Measurements from ENCODE around the gene ZC3H15.

ZC3H15 gene

GRCh38 chr2:186534406-186534805 lies 48.3 kb downstream of the ZC3H15 start:
- Histone ChIP-seq H3K4me2 (ENCODE audit: low read length, poor library complexity, severe bottlenecking) (no peak overlapping the region), H4K8ac (ENCODE audit: low read length) (no peak overlapping the region), H2BK12ac (ENCODE audit: low read length in 2 of 2) (no peak overlapping the region), H3K23ac (ENCODE audit: low read length in 2 of 2) (no peak overlapping the region), H4K91ac (ENCODE audit: low read length) (no peak overlapping the region), H3K79me1 (replicated peaks; ENCODE audit: low read length, poor library complexity, severe bottlenecking) (no peaks in the 10 kb centered on the region), H3K9me3 (ENCODE audit: control insufficient read depth, low read length) (no peaks in the 10 kb centered on the region), H3K9ac (ENCODE audit: low read length) (no peak overlapping the region), H3K4me1 (ENCODE audit: control insufficient read depth, insufficient read depth, low read depth, low read length) (no peaks in the 10 kb centered on the region), H3K4ac (ENCODE audit: low read depth in 1 of 2, low read length in 2 of 2) (no peak overlapping the region), H3K36me3 (ENCODE audit: control insufficient read depth in 1 of 2, insufficient read depth in 2 of 2, low read depth in 1 of 2, low read length in 2 of 2) (no peaks in the 10 kb centered on the region), H2BK15ac (ENCODE audit: low read depth, poor library complexity, severe bottlenecking) (no peak overlapping the region), H3K27me3 (ENCODE audit: control insufficient read depth in 1 of 2, insufficient read depth in 1 of 2, low read length in 2 of 2) (no peaks in the 10 kb centered on the region), H2AK5ac (ENCODE audit: low read length, severe bottlenecking) (no peak overlapping the region), H3K4me3 (ENCODE audit: insufficient read depth in 1 of 2, low read depth in 1 of 2, low read length in 2 of 2) (no peak overlapping the region), H3K14ac (ENCODE audit: low read length in 2 of 2) (no peak overlapping the region), H2AFZ (ENCODE audit: low read depth, low read length) (no peak overlapping the region), H2BK5ac (ENCODE audit: low read depth, low read length, poor library complexity, severe bottlenecking) (no peak overlapping the region), H3K27ac (ENCODE audit: low read length, poor library complexity, severe bottlenecking) (no peak overlapping the region), H3K18ac (ENCODE audit: low read depth in 1 of 2, low read length in 2 of 2) (no peak overlapping the region), H2BK120ac (ENCODE audit: low read depth, low read length) (no peak overlapping the region)
- WGBS, result no CpG with 5 or more reads among the region's 3 CpGs
- DNase-seq, result no peak

GRCh38 chr2:186535861-186536260 lies 49.8 kb downstream of the ZC3H15 start:
- H3K27ac ChIP-seq (ENCODE audit: low read length, poor library complexity, severe bottlenecking), result no peak overlapping the region
- H2BK5ac ChIP-seq (ENCODE audit: low read depth, low read length, poor library complexity, severe bottlenecking), result no peak overlapping the region

GRCh38 chr2:186537019-186537418 lies 51.0 kb downstream of the ZC3H15 start:
- no peaks in the 10 kb centered on the region for H3K27me3 ChIP-seq (ENCODE audit: control insufficient read depth in 1 of 2, insufficient read depth in 1 of 2, low read length in 2 of 2)
- no peak overlapping the region for H3K4ac ChIP-seq (ENCODE audit: low read depth in 1 of 2, low read length in 2 of 2)
- no peaks in the 10 kb centered on the region for H3K36me3 ChIP-seq (ENCODE audit: control insufficient read depth in 1 of 2, insufficient read depth in 2 of 2, low read depth in 1 of 2, low read length in 2 of 2)
- H2BK12ac ChIP-seq (ENCODE audit: low read length in 2 of 2), result no peak overlapping the region
- no peaks in the 10 kb centered on the region for H3K79me1 ChIP-seq (replicated peaks; ENCODE audit: low read length, poor library complexity, severe bottlenecking)
- H2BK120ac ChIP-seq (ENCODE audit: low read depth, low read length), result no peak overlapping the region
- no peak overlapping the region for H3K4me3 ChIP-seq (ENCODE audit: insufficient read depth in 1 of 2, low read depth in 1 of 2, low read length in 2 of 2)
- no peak overlapping the region for H3K18ac ChIP-seq (ENCODE audit: low read depth in 1 of 2, low read length in 2 of 2)
- no peak overlapping the region for H3K27ac ChIP-seq (ENCODE audit: low read length, poor library complexity, severe bottlenecking)
- H2AK5ac ChIP-seq (ENCODE audit: low read length, severe bottlenecking), result no peak overlapping the region
- 98% methylated on average over 4 of the region's 4 CpGs for WGBS
- H3K23ac ChIP-seq (ENCODE audit: low read length in 2 of 2), result no peak overlapping the region
- DNase-seq, result no peak
- no peak overlapping the region for H3K14ac ChIP-seq (ENCODE audit: low read length in 2 of 2)
- H2AFZ ChIP-seq (ENCODE audit: low read depth, low read length), result no peak overlapping the region
- no peak overlapping the region for H4K91ac ChIP-seq (ENCODE audit: low read length)
- no peak overlapping the region for H3K9ac ChIP-seq (ENCODE audit: low read length)
- no peak overlapping the region for H3K4me2 ChIP-seq (ENCODE audit: low read length, poor library complexity, severe bottlenecking)
- H3K4me1 ChIP-seq (ENCODE audit: control insufficient read depth, insufficient read depth, low read depth, low read length), result no peaks in the 10 kb centered on the region
- no peak overlapping the region for H4K8ac ChIP-seq (ENCODE audit: low read length)
- no peak overlapping the region for H2BK5ac ChIP-seq (ENCODE audit: low read depth, low read length, poor library complexity, severe bottlenecking)
- H3K9me3 ChIP-seq (ENCODE audit: control insufficient read depth, low read length), result no peaks in the 10 kb centered on the region
- H2BK15ac ChIP-seq (ENCODE audit: low read depth, poor library complexity, severe bottlenecking), result no peak overlapping the region

More at GRCh38 chr2:186535861-186536260, 49.8 kb downstream of the ZC3H15 start:
- H3K36me3 ChIP-seq (ENCODE audit: control insufficient read depth in 1 of 2, insufficient read depth in 2 of 2, low read depth in 1 of 2, low read length in 2 of 2), result no peaks in the 10 kb centered on the region
- H4K91ac ChIP-seq (ENCODE audit: low read length), result no peak overlapping the region
- H2AFZ ChIP-seq (ENCODE audit: low read depth, low read length), result no peak overlapping the region
- H3K4me2 ChIP-seq (ENCODE audit: low read length, poor library complexity, severe bottlenecking), result no peak overlapping the region
- H3K4ac ChIP-seq (ENCODE audit: low read depth in 1 of 2, low read length in 2 of 2), result no peak overlapping the region
- no peak for DNase-seq
- H3K23ac ChIP-seq (ENCODE audit: low read length in 2 of 2), result no peak overlapping the region
- H3K4me1 ChIP-seq (ENCODE audit: control insufficient read depth, insufficient read depth, low read depth, low read length), result no peaks in the 10 kb centered on the region
- H3K27me3 ChIP-seq (ENCODE audit: control insufficient read depth in 1 of 2, insufficient read depth in 1 of 2, low read length in 2 of 2), result no peaks in the 10 kb centered on the region
- H2AK5ac ChIP-seq (ENCODE audit: low read length, severe bottlenecking), result no peak overlapping the region
- H3K14ac ChIP-seq (ENCODE audit: low read length in 2 of 2), result no peak overlapping the region
- no peak overlapping the region for H3K4me3 ChIP-seq (ENCODE audit: insufficient read depth in 1 of 2, low read depth in 1 of 2, low read length in 2 of 2)
- H3K9ac ChIP-seq (ENCODE audit: low read length), result no peak overlapping the region
- no peaks in the 10 kb centered on the region for H3K79me1 ChIP-seq (replicated peaks; ENCODE audit: low read length, poor library complexity, severe bottlenecking)
- no peak overlapping the region for H2BK120ac ChIP-seq (ENCODE audit: low read depth, low read length)
- no peak overlapping the region for H4K8ac ChIP-seq (ENCODE audit: low read length)
- H2BK15ac ChIP-seq (ENCODE audit: low read depth, poor library complexity, severe bottlenecking), result no peak overlapping the region
- H3K9me3 ChIP-seq (ENCODE audit: control insufficient read depth, low read length), result no peaks in the 10 kb centered on the region
- H3K18ac ChIP-seq (ENCODE audit: low read depth in 1 of 2, low read length in 2 of 2), result no peak overlapping the region
- WGBS, result 89% methylated on average over 2 of the region's 3 CpGs
- no peak overlapping the region for H2BK12ac ChIP-seq (ENCODE audit: low read length in 2 of 2)

GRCh38 chr2:186540941-186541340 lies 54.9 kb downstream of the ZC3H15 start:
- no peak for DNase-seq

More at GRCh38 chr2:186540941-186541340, 54.9 kb downstream of the ZC3H15 start:
- Histone ChIP-seq H3K4me3 (ENCODE audit: insufficient read depth in 1 of 2, low read depth in 1 of 2, low read length in 2 of 2) (no peak overlapping the region), H3K27me3 (ENCODE audit: control insufficient read depth in 1 of 2, insufficient read depth in 1 of 2, low read length in 2 of 2) (no peaks in the 10 kb centered on the region), H3K9me3 (ENCODE audit: control insufficient read depth, low read length) (no peaks in the 10 kb centered on the region), H3K4ac (ENCODE audit: low read depth in 1 of 2, low read length in 2 of 2) (no peak overlapping the region), H2BK120ac (ENCODE audit: low read depth, low read length) (no peak overlapping the region), H4K91ac (ENCODE audit: low read length) (no peak overlapping the region), H3K14ac (ENCODE audit: low read length in 2 of 2) (no peak overlapping the region), H2BK12ac (ENCODE audit: low read length in 2 of 2) (no peak overlapping the region), H2BK5ac (ENCODE audit: low read depth, low read length, poor library complexity, severe bottlenecking) (no peak overlapping the region), H2BK15ac (ENCODE audit: low read depth, poor library complexity, severe bottlenecking) (no peak overlapping the region), H3K23ac (ENCODE audit: low read length in 2 of 2) (no peak overlapping the region), H3K9ac (ENCODE audit: low read length) (peak overlapping the region; percentile 39), H2AFZ (ENCODE audit: low read depth, low read length) (no peak overlapping the region), H3K27ac (ENCODE audit: low read length, poor library complexity, severe bottlenecking) (no peak overlapping the region), H4K8ac (ENCODE audit: low read length) (no peak overlapping the region), H2AK5ac (ENCODE audit: low read length, severe bottlenecking) (no peak overlapping the region), H3K18ac (ENCODE audit: low read depth in 1 of 2, low read length in 2 of 2) (no peak overlapping the region), H3K4me2 (ENCODE audit: low read length, poor library complexity, severe bottlenecking) (no peak overlapping the region), H3K4me1 (ENCODE audit: control insufficient read depth, insufficient read depth, low read depth, low read length) (peaks cover 2% of the 10 kb centered on the region), H3K36me3 (ENCODE audit: control insufficient read depth in 1 of 2, insufficient read depth in 2 of 2, low read depth in 1 of 2, low read length in 2 of 2) (no peaks in the 10 kb centered on the region), H3K79me1 (replicated peaks; ENCODE audit: low read length, poor library complexity, severe bottlenecking) (no peaks in the 10 kb centered on the region)
- 89% methylated on average over 4 of the region's 4 CpGs for WGBS
